Activated naive CD8-positive, alpha-beta T cell treated with anti-CD3 and anti-CD28 coated beads, Interleukin-2, amount 10 ng/mL, durations not matched to agents 7 days and 5 days (primary cell): ENCODE results near the gene CEP83. TPM values are rescaled to one million over a fixed set of nuclear protein-coding genes. Genes with fewer than 3 reads are reported as not detected.

Source experiments
- total RNA-seq, 2 experiments: library from RNA; stranded (reverse); gene quantifications; one replicate each; pipeline ENCODE4 v1.2.3, GENCODE V29; 2021

Gene CEP83
- total RNA-seq, 2 experiments from 2014 or later: 13.2 to 19.1 TPM

Other genes with a start within 250 kb of the CEP83 start
- gene TMCC3, start 190.7 kb upstream of the CEP83 start, total RNA-seq: 1 to 10 TPM in 1 of 2 experiments, under 1 TPM in 1; 0.83 to 1.8 TPM